Endothelial cell of umbilical vein (primary cell): ENCODE data around the gene ABCC11. TPM values are rescaled to one million over a fixed set of nuclear protein-coding genes. Genes with fewer than 3 reads are reported as not detected.
A peak's percentile ranks its signal among the peaks of the same experiment; 100 is the strongest.

ENCODE experiments used
- BruUV-seq: library from RNA; stranded (reverse); fragments of 400-500 nt; replicated peaks from 2 replicates; lab custom pipeline; 2021; lab: Mats Ljungman, UMichigan
- CTCF ChIA-PET: fragments of 300-600, 350-600 bp; sonication (Branson Sonifier 250); formaldehyde crosslinking; loops from one replicate; lab custom pipeline; 2021; ENCODE audit warnings: antibody characterized with exemption, inconsistent platforms; lab: Charles Lee
- POLR2A ChIA-PET: fragments of 300-600, 350-600 bp; sonication (Branson Sonifier 250); formaldehyde crosslinking; loops from one replicate; lab custom pipeline; 2021; ENCODE audit warnings: antibody characterized with exemption, inconsistent platforms; lab: Charles Lee
- DNase-seq: peaks from one replicate; pipeline ENCODE4 v3.0.0-alpha.2; 2011; ENCODE audit warnings: low read depth, low spot score
- FAIRE-seq: peaks from 2 replicates; lab custom pipeline; 2011; peaks lifted over from hg19 to GRCh38; lab: Jason Lieb, UNC
- H2AFZ ChIP-seq: 2 replicates; pipeline ENCODE4 v1.6.0; 2012; ENCODE audit warnings: low read depth, low read length, control low read depth, inconsistent platforms
- H3K27ac ChIP-seq: 2 replicates; pipeline ENCODE4 v1.5.1; 2011; ENCODE audit warnings: low read depth, mild to moderate bottlenecking, control low read depth, low read length, moderate library complexity; ENCODE audit not compliant: insufficient read depth
- H3K27me3 ChIP-seq, 2 experiments: 2 replicates each; pipeline versions ENCODE4 v1.6.0 to v1.6.1; 2011; ENCODE audit warnings: low read length in 2 of 2, mixed read lengths in 1 of 2; ENCODE audit not compliant: control insufficient read depth in 2 of 2, insufficient read depth in 2 of 2
- H3K36me3 ChIP-seq, 2 experiments: 2 replicates in 1 of 2; 3 replicates in 1 of 2; pipeline ENCODE4 v1.5.1; 2011; ENCODE audit warnings: low read length in 2 of 2, mild to moderate bottlenecking in 1 of 2, moderate library complexity in 1 of 2; ENCODE audit not compliant: control insufficient read depth in 2 of 2, insufficient read depth in 2 of 2; ENCODE audit errors: extremely low read depth in 1 of 2
- H3K4me1 ChIP-seq: 3 replicates; pipeline ENCODE4 v1.5.1; 2011; ENCODE audit warnings: mild to moderate bottlenecking, low read length; ENCODE audit not compliant: control insufficient read depth, insufficient read depth; ENCODE audit errors: extremely low read depth
- H3K4me2 ChIP-seq: 2 replicates; pipeline ENCODE4 v1.6.1; 2011; ENCODE audit warnings: low read length, control low read depth, mixed read lengths; ENCODE audit not compliant: insufficient read depth
- H3K4me3 ChIP-seq, 3 experiments: fragments of 200-600 bp in 1 of 3; sonication (generic), shearing (Covaris generic) in 1 of 3; replicated peaks in 1 of 3; 2 replicates each; pipeline ENCODE4 v1.5.1; 2011 to 2016; ENCODE audit warnings: control low read depth in 3 of 3, low read length in 3 of 3, mild to moderate bottlenecking in 2 of 3, inconsistent platforms in 1 of 3, low read depth in 1 of 3, moderate library complexity in 1 of 3; ENCODE audit not compliant: insufficient read depth in 1 of 3
- H3K79me2 ChIP-seq: 2 replicates; pipeline ENCODE4 v1.6.0; 2012; ENCODE audit warnings: low read length, inconsistent platforms; ENCODE audit not compliant: control insufficient read depth, insufficient read depth
- H3K9ac ChIP-seq: replicated peaks from 2 replicates; pipeline ENCODE3; 2011; ENCODE audit warnings: low read length, control low read depth; ENCODE audit not compliant: insufficient read depth; ENCODE audit errors: extremely low read depth
- H3K9me1 ChIP-seq: replicated peaks from 3 replicates; pipeline ENCODE4 v1.6.0; 2011; ENCODE audit warnings: mild to moderate bottlenecking, low read length; ENCODE audit not compliant: control insufficient read depth, insufficient read depth; ENCODE audit errors: extremely low read depth
- H3K9me3 ChIP-seq: replicated peaks from 2 replicates; pipeline ENCODE4 v1.5.1; 2012; ENCODE audit warnings: low read length, inconsistent platforms; ENCODE audit not compliant: control insufficient read depth, insufficient read depth
- H4K20me1 ChIP-seq: replicated peaks from 2 replicates; pipeline ENCODE3; 2011; ENCODE audit warnings: mild to moderate bottlenecking, low read length; ENCODE audit not compliant: control insufficient read depth, insufficient read depth; ENCODE audit errors: extremely low read depth
- EZH2 ChIP-seq: IDR thresholded peaks from 2 replicates; pipeline ENCODE4 v1.6.1; 2012; ENCODE audit warnings: borderline replicate concordance, low read depth, mild to moderate bottlenecking, moderate library complexity, low read length, inconsistent platforms; ENCODE audit not compliant: severe bottlenecking
- FOS ChIP-seq: IDR thresholded peaks from 2 replicates; pipeline ENCODE4 v1.6.1; 2011; ENCODE audit warnings: mild to moderate bottlenecking, low read length, moderate library complexity, borderline replicate concordance; ENCODE audit not compliant: insufficient read depth
- GATA2 ChIP-seq: IDR thresholded peaks from 2 replicates; pipeline ENCODE4 v1.7.0; 2011; ENCODE audit warnings: low read depth, mild to moderate bottlenecking, moderate library complexity, mixed read lengths, low read length; ENCODE audit not compliant: insufficient read length, insufficient read depth
- JUN ChIP-seq: IDR thresholded peaks from 2 replicates; pipeline ENCODE4 v1.6.1; 2011; ENCODE audit warnings: borderline replicate concordance, low read depth; ENCODE audit not compliant: insufficient read length, insufficient read depth
- MYC ChIP-seq: IDR thresholded peaks from one replicate; pipeline ENCODE4 v1.6.1; 2011; ENCODE audit warnings: mild to moderate bottlenecking, low read depth, low read length
- POLR2A ChIP-seq: IDR thresholded peaks from 2 replicates; pipeline ENCODE4 v1.6.1; 2012; ENCODE audit warnings: low read depth, mild to moderate bottlenecking, control low read depth, low read length
- POLR2AphosphoS5 ChIP-seq: IDR thresholded peaks from 2 replicates; pipeline ENCODE4 v1.6.1; 2012; ENCODE audit warnings: low read depth, mild to moderate bottlenecking, control low read depth, low read length, moderate library complexity; ENCODE audit not compliant: insufficient read depth
- dilution Hi-C: fragments of 300-500 bp; cut with MboI; formaldehyde crosslinking; loops from one replicate; pipeline ENCODE4 v1.15.0; 2019; ENCODE audit warnings: low sequenced_read_pairs; ENCODE audit not compliant: extremely low pct_ligation_motif_present
- intact Hi-C: fragments of 100-400 bp; cut with micrococcal nuclease; formaldehyde crosslinking; loops from one replicate; pipeline ENCODE4 v1.10.0; 2022
- polyA plus RNA-seq, 4 experiments: library from polyadenylated mRNA; depleted of rRNA in 3 of 4; stranded (reverse) in 3 of 4; unstranded in 1 of 4; fragments of >200 nt; gene quantifications; 2 replicates each; pipeline versions ENCODE4 v1.2.1 to v1.2.3, GENCODE V29; 2011 to 2012; ENCODE audit warnings: missing spikeins in 1 of 4
- total RNA-seq: library from RNA; stranded (reverse); gene quantifications from 2 replicates; pipeline ENCODE4 v1.2.3, GENCODE V29; 2021
- TF ChIP-seq, protein P1 (sequence below), 2 donors: IDR thresholded peaks; 1 replicate in 1 of 2; 2 replicates in 1 of 2; pipeline ENCODE4 v1.5.1; 2011; ENCODE audit warnings: low read length in 2 of 2, mild to moderate bottlenecking in 2 of 2, moderate library complexity in 2 of 2, control low read depth in 1 of 2, inconsistent platforms in 1 of 2, low read depth in 1 of 2; ENCODE audit not compliant: insufficient read depth in 1 of 2; ENCODE audit errors: extremely low read depth in 1 of 2
- TF ChIP-seq, protein P2 (sequence below): IDR thresholded peaks from 2 replicates; pipeline ENCODE4 v1.6.1; 2011; ENCODE audit not compliant: insufficient read depth, insufficient read length

Gene ABCC11
- total and polyA plus RNA-seq, 2 donors (not counting 3 experiments of a cell fraction or from before 2014, with no cell fraction given): 0.08 TPM; not detected in 1

DNA sequence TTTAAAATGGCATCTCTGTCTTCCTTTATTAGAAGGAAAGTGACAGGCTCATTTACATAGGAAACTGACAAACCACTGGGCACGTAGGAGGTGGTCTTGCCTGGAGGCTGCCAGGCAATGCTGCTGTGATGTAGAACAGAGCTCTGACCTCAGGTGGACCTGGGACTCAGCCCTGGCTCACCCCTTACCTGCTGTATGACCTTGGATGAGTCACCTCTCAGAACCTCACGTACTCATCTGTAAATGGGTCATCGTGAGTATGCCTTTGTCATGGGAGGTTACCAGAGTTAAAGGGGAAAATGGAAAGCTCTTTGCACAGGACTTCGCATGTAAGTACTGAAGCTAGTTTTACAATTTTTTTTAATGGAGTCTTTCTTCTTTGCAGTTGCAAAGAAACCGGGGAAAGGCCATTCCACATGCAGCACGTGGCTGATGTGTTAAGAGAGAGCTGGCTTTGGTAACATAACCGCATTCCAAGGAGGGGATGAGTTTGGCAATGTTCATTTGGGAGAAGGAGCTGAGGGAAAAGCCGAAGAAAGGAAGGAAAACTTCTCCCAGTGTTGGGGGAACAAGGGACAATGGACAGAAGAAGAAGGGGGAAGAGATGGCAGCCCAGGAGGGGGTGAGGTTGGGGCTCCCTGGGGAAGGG is 40.6 kb downstream of the ABCC11 start:
- H3K9ac ChIP-seq: no peak overlapping the region
- H3K79me2 ChIP-seq: no peaks in the 10 kb centered on the region
- no peak overlapping the region for H3K27ac ChIP-seq
- dilution Hi-C loops: no loop called here
- CTCF ChIA-PET: interaction anchor here (1.0 kb wide), 1 partner anchor 26 kb away, joined by 3 read pairs; no protein-coding TSS in a partner anchor
- no peak overlapping the region for H3K4me2 ChIP-seq
- DNase-seq (no peak), FAIRE-seq (no peak)
- intact Hi-C loops: no loop called here
- H2AFZ ChIP-seq: no peak overlapping the region
- H3K4me1 ChIP-seq: no peaks in the 10 kb centered on the region
- no peaks in the 10 kb centered on the region for H4K20me1 ChIP-seq
- BruUV-seq: no TSS peak
- POLR2A ChIA-PET: no interaction called here
- H3K9me3 ChIP-seq: no peaks in the 10 kb centered on the region
- no peaks in the 10 kb centered on the region for H3K36me3 ChIP-seq
- no peak for TF ChIP-seq GATA2
- TF ChIP-seq JUN: peak; percentile 25
- no peak for TF ChIP-seq FOS
- H3K9me1 ChIP-seq: no peaks in the 10 kb centered on the region
- H3K27me3 ChIP-seq: no peaks in the 10 kb centered on the region
- no peak overlapping the region for H3K4me3 ChIP-seq

DNA sequence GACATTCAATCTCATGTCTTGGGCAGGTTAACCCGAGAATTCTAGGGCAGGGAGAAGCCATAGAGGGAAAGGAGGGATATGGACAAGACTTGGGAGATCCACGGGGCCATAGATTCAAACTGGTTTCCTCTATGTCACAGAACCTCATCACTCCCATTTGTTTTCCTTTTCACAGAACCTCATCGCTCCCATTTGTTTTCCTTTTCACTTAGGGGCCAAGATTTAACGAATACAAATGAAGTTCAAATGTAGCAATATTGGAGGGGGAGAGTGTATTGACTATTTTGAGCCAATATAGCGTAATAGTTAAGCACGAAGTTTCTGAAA is 42.6 kb downstream of the ABCC11 start:
- intact Hi-C loops: no loop called here
- Histone ChIP-seq H3K27me3 (no peaks in the 10 kb centered on the region), H3K9me3 (no peaks in the 10 kb centered on the region), H3K4me3 (no peak overlapping the region), H3K79me2 (no peaks in the 10 kb centered on the region), H2AFZ (no peak overlapping the region), H3K9ac (no peak overlapping the region), H3K4me2 (no peak overlapping the region), H3K36me3 (no peaks in the 10 kb centered on the region), H3K27ac (no peak overlapping the region), H4K20me1 (no peaks in the 10 kb centered on the region), H3K9me1 (no peaks in the 10 kb centered on the region), H3K4me1 (no peaks in the 10 kb centered on the region)
- FAIRE-seq (no peak), DNase-seq (no peak)
- dilution Hi-C loops: no loop called here
- no TSS peak for BruUV-seq
- ChIA-PET POLR2A (no interaction called here), CTCF (no interaction called here)
- TF ChIP-seq POLR2AphosphoS5: no peak
- TF ChIP-seq EZH2: no peak
- TF ChIP-seq, protein P1, sequence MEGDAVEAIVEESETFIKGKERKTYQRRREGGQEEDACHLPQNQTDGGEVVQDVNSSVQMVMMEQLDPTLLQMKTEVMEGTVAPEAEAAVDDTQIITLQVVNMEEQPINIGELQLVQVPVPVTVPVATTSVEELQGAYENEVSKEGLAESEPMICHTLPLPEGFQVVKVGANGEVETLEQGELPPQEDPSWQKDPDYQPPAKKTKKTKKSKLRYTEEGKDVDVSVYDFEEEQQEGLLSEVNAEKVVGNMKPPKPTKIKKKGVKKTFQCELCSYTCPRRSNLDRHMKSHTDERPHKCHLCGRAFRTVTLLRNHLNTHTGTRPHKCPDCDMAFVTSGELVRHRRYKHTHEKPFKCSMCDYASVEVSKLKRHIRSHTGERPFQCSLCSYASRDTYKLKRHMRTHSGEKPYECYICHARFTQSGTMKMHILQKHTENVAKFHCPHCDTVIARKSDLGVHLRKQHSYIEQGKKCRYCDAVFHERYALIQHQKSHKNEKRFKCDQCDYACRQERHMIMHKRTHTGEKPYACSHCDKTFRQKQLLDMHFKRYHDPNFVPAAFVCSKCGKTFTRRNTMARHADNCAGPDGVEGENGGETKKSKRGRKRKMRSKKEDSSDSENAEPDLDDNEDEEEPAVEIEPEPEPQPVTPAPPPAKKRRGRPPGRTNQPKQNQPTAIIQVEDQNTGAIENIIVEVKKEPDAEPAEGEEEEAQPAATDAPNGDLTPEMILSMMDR (IDR thresholded peaks at IDR 0.05; ENCODE audit: extremely low read depth in 1 of 2, insufficient read depth in 1 of 2, low read depth in 1 of 2, low read length in 2 of 2): no peak
- no peak for TF ChIP-seq POLR2A
- TF ChIP-seq FOS: no peak
- TF ChIP-seq JUN: no peak
- TF ChIP-seq, protein P2, sequence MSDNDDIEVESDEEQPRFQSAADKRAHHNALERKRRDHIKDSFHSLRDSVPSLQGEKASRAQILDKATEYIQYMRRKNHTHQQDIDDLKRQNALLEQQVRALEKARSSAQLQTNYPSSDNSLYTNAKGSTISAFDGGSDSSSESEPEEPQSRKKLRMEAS: no peak
- TF ChIP-seq MYC: no peak
- TF ChIP-seq GATA2: no peak
